ENCODE results near the gene DNAI2. TPM values are rescaled to one million over a fixed set of nuclear protein-coding genes. Genes with fewer than 3 reads are reported as not detected.
"Not testable (repeated sequence)": the region's sequence is repeated elsewhere in the genome, so short reads cannot be mapped to it uniquely, and the experiment has no call there.

The DNAI2 gene
- total RNA-seq, 6 donors from 2014 or later, result 0.29 to 16.1 (median 3.7) TPM

- ATAC-seq (ENCODE audit: low FRiP score in 2 of 2), result no peak
- 81 to 91% methylated on average over 6 to 7 of the region's 7 CpGs for WGBS, 2 donors
These were observed 11.4 kb upstream of the DNAI2 start for GRCh38 chr17:74262601-74263000.

GRCh38 chr17:74267054-74267453, 7.0 kb upstream of the DNAI2 start:
- H3K27me3 ChIP-seq; H3K4me3 ChIP-seq; DNase-seq; H3K9me3 ChIP-seq; H3K36me3 ChIP-seq; ATAC-seq (ENCODE audit: low FRiP score in 2 of 2): not testable (repeated sequence)
- Histone ChIP-seq H3K4me1 (peaks cover 0 to 26% (median 8%) of the 10 kb centered on the region in 4 donors), H3K27ac (peak overlapping the region in 1 of 4 donors; percentile 70)
- WGBS, 2 donors, result 87 to 97% methylated on average over 4 of the region's 4 CpGs

More at GRCh38 chr17:74262601-74263000, 11.4 kb upstream of the DNAI2 start:
- Histone ChIP-seq H3K9me3 (no peaks in the 10 kb centered on the region), H3K27me3 (no peaks in the 10 kb centered on the region), H3K36me3 (peaks cover 0 to 4% (median 0%) of the 10 kb centered on the region in 4 donors), H3K27ac (no peak overlapping the region), H3K4me1 (no peaks in the 10 kb centered on the region), H3K4me3 (no peak overlapping the region)
- TF ChIP-seq POLR2A (IDR thresholded peaks at IDR 0.05), result no peak
- no peak for TF ChIP-seq CTCF (IDR thresholded peaks at IDR 0.05)
- TF ChIP-seq POLR2AphosphoS5 (IDR thresholded peaks at IDR 0.05), result no peak
- TF ChIP-seq EP300 (IDR thresholded peaks at IDR 0.05), result no peak
- no peak for DNase-seq

GRCh38 chr17:74267579-74267978, 6.5 kb upstream of the DNAI2 start:
- DNase-seq, result peak in 1 of 2 donors; percentile 32

GRCh38 chr17:74267987-74268499, 6.0 kb upstream of the DNAI2 start:
- H3K9me3 ChIP-seq, result no peaks in the 10 kb centered on the region
- peak in 1 of 2 donors; percentile 56 for ATAC-seq (ENCODE audit: low FRiP score in 2 of 2)

More at GRCh38 chr17:74267579-74267978, 6.5 kb upstream of the DNAI2 start:
- Histone ChIP-seq H3K27ac (peak overlapping the region in 1 of 4 donors; percentile 70), H3K9me3 (no peaks in the 10 kb centered on the region), H3K4me1 (peaks cover 0 to 28% (median 13%) of the 10 kb centered on the region in 4 donors), H3K27me3 (no peaks in the 10 kb centered on the region), H3K4me3 (no peak overlapping the region), H3K36me3 (no peaks in the 10 kb centered on the region)
- ATAC-seq (ENCODE audit: low FRiP score in 2 of 2), result peak in 1 of 2 donors; percentile 55
- TF ChIP-seq CTCF (IDR thresholded peaks at IDR 0.05) (no peak), EP300 (IDR thresholded peaks at IDR 0.05) (no peak), POLR2A (IDR thresholded peaks at IDR 0.05) (no peak), POLR2AphosphoS5 (IDR thresholded peaks at IDR 0.05) (no peak)
- 65 to 75% methylated on average over 7 of the region's 7 CpGs for WGBS, 2 donors

GRCh38 chr17:74268558-74268957, 5.5 kb upstream of the DNAI2 start:
- WGBS, 2 donors, result 45 to 49% methylated on average over 7 to 8 of the region's 8 CpGs
- H3K27ac ChIP-seq, result peak overlapping the region in 1 of 4 donors; percentile 70
- DNase-seq, result peak in 1 of 2 donors; percentile 55
- H3K9me3 ChIP-seq, result no peaks in the 10 kb centered on the region
- H3K4me1 ChIP-seq, result peaks cover 0 to 28% (median 14%) of the 10 kb centered on the region in 4 donors
- ATAC-seq (ENCODE audit: low FRiP score in 2 of 2), result peak in 1 of 2 donors; percentile 65
- H3K4me3 ChIP-seq, result no peak overlapping the region
- no peaks in the 10 kb centered on the region for H3K36me3 ChIP-seq
- H3K27me3 ChIP-seq, result no peaks in the 10 kb centered on the region
- TF ChIP-seq POLR2AphosphoS5 (IDR thresholded peaks at IDR 0.05) (no peak), EP300 (IDR thresholded peaks at IDR 0.05) (no peak), CTCF (IDR thresholded peaks at IDR 0.05) (no peak), POLR2A (IDR thresholded peaks at IDR 0.05) (no peak)

More at GRCh38 chr17:74267987-74268499, 6.0 kb upstream of the DNAI2 start:
- H3K4me3 ChIP-seq, result no peak overlapping the region
- WGBS, 2 donors, result 45% methylated on average over 16 to 17 of the region's 17 CpGs
- peak overlapping the region in 1 of 4 donors; percentile 70 for H3K27ac ChIP-seq
- DNase-seq, result peak in 1 of 2 donors; percentile 78
- H3K4me1 ChIP-seq, result peaks cover 0 to 28% (median 14%) of the 10 kb centered on the region in 4 donors
- no peak for TF ChIP-seq POLR2A (IDR thresholded peaks at IDR 0.05)
- no peak for TF ChIP-seq CTCF (IDR thresholded peaks at IDR 0.05)
- TF ChIP-seq POLR2AphosphoS5 (IDR thresholded peaks at IDR 0.05), result no peak
- no peak for TF ChIP-seq EP300 (IDR thresholded peaks at IDR 0.05)
- H3K27me3 ChIP-seq, result no peaks in the 10 kb centered on the region
- no peaks in the 10 kb centered on the region for H3K36me3 ChIP-seq

Data from upper lobe of left lung (tissue), 6 donors.